OCI-LY7 (cell line): ENCODE measurements around the gene NEK11. TPM values are rescaled to one million over a fixed set of nuclear protein-coding genes. Genes with fewer than 3 reads are reported as not detected.

Experiments
- BruUV-seq: library from RNA; stranded (reverse); fragments of 400-500 nt; replicated peaks from 2 replicates; lab custom pipeline; 2021; lab: Mats Ljungman, UMichigan
- CTCF ChIA-PET: fragments of 300-600 bp; sonication (Branson Sonifier 250); formaldehyde crosslinking; loops from one replicate; lab custom pipeline; 2022; ENCODE audit warnings: antibody characterized with exemption; ENCODE audit not compliant: unreplicated experiment; lab: Charles Lee
- POLR2A ChIA-PET: fragments of 300-600 bp; sonication (Branson Sonifier 250); formaldehyde crosslinking; loops from one replicate; lab custom pipeline; 2022; ENCODE audit warnings: antibody characterized with exemption; lab: Charles Lee
- DNase-seq: peaks from one replicate; pipeline ENCODE4 v3.0.0-alpha.2; 2015; ENCODE audit warnings: low spot score
- H2AFZ ChIP-seq: fragments of 200-600 bp; sonication (generic), shearing (Covaris generic); 2 replicates; pipeline ENCODE4 v1.6.1; 2014; ENCODE audit warnings: mild to moderate bottlenecking, antibody characterized with exemption, low read length, moderate library complexity
- H3K27ac ChIP-seq: fragments of 200-600 bp; sonication (generic); 2 replicates; pipeline ENCODE4 v1.5.1; 2014; ENCODE audit warnings: mixed run types, low read depth, mild to moderate bottlenecking, moderate library complexity, low read length, inconsistent platforms; ENCODE audit not compliant: poor library complexity, severe bottlenecking
- H3K36me3 ChIP-seq: fragments of 200-600 bp; sonication (generic); 2 replicates; pipeline ENCODE4 v1.6.1; 2014; ENCODE audit warnings: mild to moderate bottlenecking, antibody characterized with exemption, low read length, moderate library complexity, mixed read lengths; ENCODE audit not compliant: insufficient read depth
- H3K4me1 ChIP-seq: fragments of 200-600 bp; sonication (generic); 2 replicates; pipeline ENCODE4 v1.5.1; 2014; ENCODE audit warnings: mild to moderate bottlenecking, low read length; ENCODE audit not compliant: insufficient read depth, poor library complexity, severe bottlenecking
- H3K4me2 ChIP-seq: fragments of 200-600 bp; sonication (generic); 2 replicates; pipeline ENCODE4 v1.6.1; 2014; ENCODE audit warnings: mild to moderate bottlenecking, low read length
- H3K4me3 ChIP-seq: fragments of 200-600 bp; sonication (generic); 2 replicates; pipeline ENCODE4 v1.5.1; 2014; ENCODE audit warnings: mild to moderate bottlenecking, low read depth, low read length; ENCODE audit not compliant: poor library complexity, severe bottlenecking
- H3K79me2 ChIP-seq: fragments of 200-600 bp; sonication (generic); 2 replicates; pipeline ENCODE4 v1.6.1; 2016; ENCODE audit warnings: low read depth, mild to moderate bottlenecking, low read length, moderate library complexity, mixed read lengths; ENCODE audit not compliant: insufficient read depth
- H3K9me2 ChIP-seq: fragments of 200-600 bp; sonication (generic); 2 replicates; pipeline ENCODE4 v1.6.1; 2016; ENCODE audit warnings: mild to moderate bottlenecking, low read length, mixed read lengths; ENCODE audit not compliant: insufficient read depth
- H3K9me3 ChIP-seq: fragments of 200-600 bp; sonication (generic); 2 replicates; pipeline ENCODE4 v1.6.1; 2014; ENCODE audit warnings: mild to moderate bottlenecking, mixed run types, low read length, mixed read lengths
- H4K20me1 ChIP-seq: fragments of 200-600 bp; sonication (generic); 2 replicates; pipeline ENCODE4 v1.6.1; 2014; ENCODE audit warnings: mild to moderate bottlenecking, antibody characterized with exemption, low read length, moderate library complexity, mixed read lengths; ENCODE audit not compliant: insufficient read depth
- CTCF ChIP-seq: fragments of 200-600 bp; sonication (generic); conservative IDR thresholded peaks from 2 replicates; pipeline ENCODE4 v1.5.1; 2014; ENCODE audit warnings: mild to moderate bottlenecking, antibody characterized with exemption, low read length, moderate library complexity, mixed read lengths
- EZH2phosphoT487 ChIP-seq: fragments of 200-600 bp; sonication (generic); IDR thresholded peaks from 2 replicates; pipeline ENCODE4 v1.6.1; 2018; ENCODE audit warnings: low read depth, borderline replicate concordance, mild to moderate bottlenecking, mixed run types, antibody characterized with exemption, low read length, moderate library complexity, mixed read lengths
- intact Hi-C: fragments of 100-400 bp; cut with micrococcal nuclease; formaldehyde crosslinking; loops from one replicate; pipeline ENCODE4 v1.10.0; 2022; ENCODE audit not compliant: unreplicated experiment
- total RNA-seq, 2 experiments: library from RNA; depleted of rRNA in 1 of 2; stranded (reverse); fragments of >200 nt in 1 of 2; shearing (Covaris generic) in 1 of 2; gene quantifications; 2 replicates each; pipeline ENCODE4 v1.2.3, GENCODE V29; 2014 to 2022

NEK11 gene
- total RNA-seq, 2 experiments from 2014 or later, result 0.47 to 1.5 TPM

- Histone ChIP-seq H3K4me3 (no peak overlapping the region), H3K4me2 (no peak overlapping the region), H3K79me2 (no peaks in the 10 kb centered on the region), H2AFZ (no peak overlapping the region), H4K20me1 (no peaks in the 10 kb centered on the region), H3K9me3 (no peaks in the 10 kb centered on the region), H3K9me2 (no peaks in the 10 kb centered on the region; the same call in 1 of the 2 replicates), H3K36me3 (no peaks in the 10 kb centered on the region), H3K4me1 (no peaks in the 10 kb centered on the region), H3K27ac (no peak overlapping the region)
- intact Hi-C loops, result no loop called here
- CTCF ChIA-PET, result no interaction called here
- no peak for DNase-seq
- no peak for TF ChIP-seq EZH2phosphoT487
- no peak for TF ChIP-seq CTCF
- BruUV-seq, result no TSS peak
- POLR2A ChIA-PET, result interaction anchor here (1.4 kb wide), 1 partner anchor 16 kb away, joined by 8 read pairs; no protein-coding TSS in a partner anchor
Observed at GRCh38 chr3:131277836-131278497, 251.3 kb downstream of the NEK11 start.

GRCh38 chr3:131279577-131279976, 252.9 kb downstream of the NEK11 start:
- CTCF ChIA-PET, result no interaction called here
- no TSS peak for BruUV-seq

More at GRCh38 chr3:131279577-131279976, 252.9 kb downstream of the NEK11 start:
- TF ChIP-seq EZH2phosphoT487, result no peak
- TF ChIP-seq CTCF, result no peak
- Histone ChIP-seq H3K9me3 (no peaks in the 10 kb centered on the region), H4K20me1 (no peaks in the 10 kb centered on the region), H3K36me3 (no peaks in the 10 kb centered on the region), H2AFZ (no peak overlapping the region), H3K4me2 (no peak overlapping the region), H3K9me2 (no peaks in the 10 kb centered on the region; the same call in 1 of the 2 replicates), H3K79me2 (no peaks in the 10 kb centered on the region), H3K27ac (no peak overlapping the region), H3K4me3 (no peak overlapping the region), H3K4me1 (no peaks in the 10 kb centered on the region)
- DNase-seq, result no peak
- intact Hi-C loops, result no loop called here
- POLR2A ChIA-PET, result no interaction called here
